ENCODE results near the gene NAT8L.

NAT8L gene

DNA sequence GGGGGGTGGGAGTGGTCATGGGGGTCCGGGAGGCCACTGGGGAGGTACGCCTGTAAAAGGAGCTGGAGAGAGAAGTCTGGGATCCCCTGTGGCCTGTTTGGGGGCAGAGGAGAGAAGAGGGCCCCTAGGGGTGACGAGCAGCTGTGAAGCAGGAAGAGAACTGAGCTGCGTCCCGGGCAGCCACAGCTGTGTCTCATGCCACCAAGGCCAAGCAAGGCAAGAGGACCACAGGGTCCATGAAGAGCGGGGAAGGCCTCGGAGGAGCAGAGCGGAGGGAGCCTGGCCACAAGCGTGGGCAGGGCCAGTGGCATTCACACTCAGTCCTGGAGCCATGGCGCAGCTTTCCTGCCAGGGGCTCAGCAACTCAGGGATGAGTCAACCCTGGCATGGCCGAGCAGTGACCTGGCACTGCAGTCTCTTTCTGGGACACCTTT is 13.6 kb upstream of the NAT8L start:
- no peak for DNase-seq (ENCODE audit: low read depth in 2 of 2)

DNA sequence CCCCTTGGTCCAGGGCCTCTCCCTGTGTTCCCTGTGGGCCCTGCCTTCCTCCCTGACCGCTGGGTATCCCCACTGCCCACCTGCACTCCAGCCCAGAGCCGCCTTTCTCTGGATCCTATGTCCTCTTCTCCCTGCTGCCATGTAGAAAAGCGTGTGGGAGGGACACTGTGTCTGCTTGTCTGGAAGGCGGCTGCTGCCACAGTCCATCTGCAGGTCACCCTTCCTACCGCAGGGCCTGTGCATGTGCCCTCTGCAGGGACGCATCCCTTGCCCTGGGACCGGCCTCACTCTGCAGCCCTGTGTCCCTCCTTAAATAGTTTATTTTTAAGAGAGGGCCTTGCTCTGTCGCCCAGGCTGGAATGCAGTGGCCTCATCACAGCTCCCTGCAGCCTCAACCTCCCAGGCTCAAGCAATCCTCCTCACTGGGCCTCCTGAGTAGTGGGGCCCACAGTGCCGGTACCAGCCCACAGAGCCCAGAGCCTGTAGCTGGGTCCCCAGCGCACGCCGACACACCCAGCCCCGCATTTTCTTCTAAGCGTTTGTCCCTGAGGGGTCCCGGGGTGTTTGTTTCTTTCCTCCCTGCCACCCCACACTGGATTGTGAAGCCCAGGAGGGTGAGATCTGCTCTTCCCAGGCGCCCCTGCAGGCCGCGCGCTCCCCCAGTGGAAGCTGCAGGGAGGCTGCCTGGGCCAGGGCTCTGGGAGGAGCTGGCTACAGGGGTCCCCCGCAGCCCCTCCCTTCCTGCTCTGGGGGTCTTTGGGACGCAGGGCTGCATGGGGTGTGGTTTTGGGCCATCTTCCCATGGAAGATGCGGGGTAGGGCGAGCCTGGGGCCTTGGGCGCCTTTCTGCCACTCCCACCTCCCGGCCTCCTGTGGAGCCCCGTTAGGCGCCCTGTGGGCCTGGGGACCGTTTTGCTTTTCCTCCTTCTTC is 12.8 kb upstream of the NAT8L start:
- no peak for DNase-seq (ENCODE audit: low read depth in 2 of 2)

DNA sequence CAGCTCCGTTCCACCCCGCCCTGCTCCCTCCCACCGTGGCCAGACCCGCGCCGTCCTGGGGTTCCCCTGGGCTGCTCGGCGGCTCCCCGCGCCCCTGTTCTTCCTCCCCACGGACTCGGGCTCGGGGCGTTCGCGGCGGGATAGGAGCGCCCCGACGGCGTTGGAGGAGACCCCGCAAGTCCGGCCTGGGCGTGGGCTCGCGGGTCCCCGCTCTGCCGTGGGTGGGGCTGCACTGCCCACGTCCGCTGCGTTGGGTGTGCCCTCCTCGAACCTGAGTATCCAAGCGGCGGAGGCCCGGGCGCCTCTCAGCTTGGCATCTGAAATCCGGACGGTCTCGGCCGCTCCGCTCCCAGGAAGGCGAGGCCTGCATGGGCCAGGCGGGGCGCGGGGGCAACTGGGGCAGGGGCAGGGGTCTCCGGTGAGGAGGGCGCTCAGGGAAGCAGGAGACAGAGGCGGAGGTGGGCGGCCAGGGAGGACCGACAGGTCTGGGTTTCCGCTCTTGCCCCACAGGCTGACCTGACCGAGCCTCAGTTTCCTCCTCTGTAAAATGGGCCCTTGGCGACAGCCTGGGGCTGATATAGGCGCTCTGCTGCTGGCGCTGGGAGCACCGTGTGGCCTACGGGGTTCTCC is 12.0 kb upstream of the NAT8L start:
- no peak for DNase-seq (ENCODE audit: low read depth in 2 of 2)

DNA sequence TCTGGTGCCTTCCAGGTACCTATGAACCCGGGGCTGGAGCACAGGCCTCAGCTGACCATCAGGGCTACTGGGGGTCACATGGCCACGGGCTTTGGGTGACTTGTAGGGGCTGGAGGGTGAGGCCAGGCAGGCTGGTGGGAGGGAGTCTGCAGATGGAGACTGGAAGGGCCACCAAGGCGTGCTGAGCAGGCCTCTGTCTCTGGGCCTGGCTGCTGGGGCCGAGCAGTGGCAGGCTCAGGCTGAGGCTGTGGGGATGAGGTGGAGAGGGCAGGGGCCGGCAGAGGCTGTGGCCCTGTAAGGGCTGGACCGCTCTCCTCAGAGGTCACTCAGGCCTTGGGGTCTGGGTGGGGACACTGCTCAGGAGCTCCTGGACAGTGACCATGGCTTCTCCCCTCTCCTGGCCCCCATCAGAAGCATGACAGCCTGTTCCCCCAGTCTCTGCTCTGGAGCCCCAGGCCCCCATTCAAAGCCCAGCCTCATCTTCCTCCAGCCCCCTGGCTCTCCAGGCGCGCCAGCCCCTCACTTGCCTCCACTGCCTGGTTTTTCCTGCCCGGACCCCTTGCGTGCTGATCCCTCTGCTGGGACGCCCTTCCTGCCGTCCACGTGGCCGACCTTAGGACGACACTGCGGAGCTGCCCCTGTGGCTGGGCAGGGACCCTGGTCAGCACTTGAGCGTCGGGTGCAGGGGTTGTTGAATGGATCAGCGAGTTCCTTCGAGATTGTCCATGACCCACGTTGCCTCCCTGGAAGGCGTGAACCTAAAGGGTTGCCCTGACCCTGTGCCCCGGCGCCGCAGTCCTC is 11.1 kb upstream of the NAT8L start:
- DNase-seq (ENCODE audit: low read depth in 2 of 2) = no peak

DNA sequence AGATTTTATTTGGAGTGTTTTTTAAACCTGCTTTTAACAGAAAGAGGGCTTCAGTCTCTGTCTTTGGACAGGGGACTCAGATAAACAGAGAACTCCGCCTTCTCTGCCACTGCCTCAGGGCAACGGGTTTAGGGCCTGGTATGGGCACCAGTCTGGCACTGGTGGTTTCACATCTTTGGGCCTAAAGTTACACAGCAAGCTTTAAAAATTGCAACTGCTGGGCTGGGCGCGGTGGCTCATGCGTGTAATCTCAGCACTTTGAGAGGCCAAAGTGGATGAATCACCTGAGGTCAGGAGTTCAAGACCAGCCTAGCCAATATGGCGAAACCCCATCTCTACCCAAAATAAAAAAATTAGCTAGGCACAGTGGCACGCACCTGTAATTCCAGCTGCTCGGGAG is 10.3 kb upstream of the NAT8L start:
- DNase-seq (ENCODE audit: low read depth in 2 of 2) = no peak

DNA sequence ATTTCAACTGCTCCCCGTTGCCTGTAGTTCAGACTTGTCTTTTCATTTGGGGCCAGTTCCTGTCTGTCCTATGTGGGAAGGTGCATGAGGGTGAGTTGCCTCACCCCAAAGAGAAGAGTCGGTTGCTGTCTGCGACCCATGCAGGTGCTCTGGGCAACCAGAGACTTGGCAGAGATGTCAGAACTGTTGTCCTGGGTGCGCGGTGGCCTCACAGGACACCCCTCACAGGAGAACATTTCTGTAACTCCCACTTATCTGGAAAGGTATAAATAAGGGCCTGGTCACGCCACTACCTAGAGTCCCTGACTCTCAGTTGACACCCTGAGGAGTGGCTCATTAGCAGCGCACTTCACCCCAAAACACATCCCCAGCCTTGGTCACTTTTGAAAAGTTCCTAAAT is 9.7 kb upstream of the NAT8L start:
- DNase-seq (ENCODE audit: low read depth in 2 of 2) = no peak

DNA sequence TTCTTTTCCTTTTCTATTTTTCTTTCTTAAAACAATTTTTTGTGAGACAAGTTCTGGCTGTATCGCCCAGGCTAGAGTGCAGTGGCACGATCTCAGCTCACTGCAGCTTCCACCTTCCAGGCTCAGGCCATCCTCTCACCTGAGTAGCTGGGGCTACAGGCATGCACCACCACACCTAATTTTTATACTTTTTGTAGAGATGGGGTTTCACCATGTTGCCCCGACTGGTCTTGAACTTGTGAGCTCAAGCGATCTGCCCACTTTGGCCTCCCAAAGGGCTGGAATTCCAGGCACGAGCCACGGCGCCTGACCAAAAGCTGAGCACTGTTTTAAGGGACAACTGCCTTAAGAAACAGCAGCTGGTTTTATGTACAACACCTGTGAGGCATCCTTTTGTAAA is 9.3 kb upstream of the NAT8L start:
- DNase-seq (ENCODE audit: low read depth in 2 of 2) = no peak

DNA sequence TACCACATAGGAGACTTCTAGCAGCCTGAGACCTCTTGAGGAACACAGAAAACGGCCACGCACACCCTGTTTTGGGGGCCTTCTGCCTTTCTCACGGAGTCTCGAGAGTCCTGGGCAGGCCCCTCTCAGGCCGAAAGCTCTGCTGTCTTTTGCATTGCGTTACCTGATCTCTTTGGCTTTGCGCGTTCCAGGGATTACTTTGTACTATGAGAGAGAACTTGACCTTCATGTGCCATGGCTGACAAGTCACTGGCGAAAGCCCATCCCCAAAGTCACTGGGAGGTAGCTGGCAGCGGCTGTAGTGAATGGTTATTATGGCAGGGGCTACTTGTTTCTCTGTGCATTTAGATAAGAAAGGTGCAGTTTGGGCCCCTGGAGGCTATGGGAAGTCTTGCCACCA is 8.0 kb upstream of the NAT8L start:
- no peak for DNase-seq (ENCODE audit: low read depth in 2 of 2)

DNA sequence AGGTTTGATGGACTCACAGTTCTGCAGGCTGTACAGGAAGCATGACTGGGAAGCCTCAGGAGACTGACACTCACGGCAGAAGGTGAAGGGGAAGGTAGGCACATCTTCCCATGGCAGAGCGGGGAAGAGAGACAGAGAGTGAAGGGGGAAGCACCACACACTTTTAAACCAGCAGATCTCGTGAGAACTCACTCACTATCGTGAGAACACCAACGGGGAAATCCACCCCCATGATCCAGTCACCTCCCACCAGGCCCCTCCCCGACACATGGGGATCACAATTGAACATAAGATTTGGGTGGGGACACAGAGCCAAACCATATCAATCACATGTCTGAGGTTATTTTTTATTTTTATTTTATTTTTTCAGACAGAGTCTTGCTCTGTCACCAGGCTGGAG is 4.9 kb upstream of the NAT8L start:
- no peak for DNase-seq (ENCODE audit: low read depth in 2 of 2)

DNA sequence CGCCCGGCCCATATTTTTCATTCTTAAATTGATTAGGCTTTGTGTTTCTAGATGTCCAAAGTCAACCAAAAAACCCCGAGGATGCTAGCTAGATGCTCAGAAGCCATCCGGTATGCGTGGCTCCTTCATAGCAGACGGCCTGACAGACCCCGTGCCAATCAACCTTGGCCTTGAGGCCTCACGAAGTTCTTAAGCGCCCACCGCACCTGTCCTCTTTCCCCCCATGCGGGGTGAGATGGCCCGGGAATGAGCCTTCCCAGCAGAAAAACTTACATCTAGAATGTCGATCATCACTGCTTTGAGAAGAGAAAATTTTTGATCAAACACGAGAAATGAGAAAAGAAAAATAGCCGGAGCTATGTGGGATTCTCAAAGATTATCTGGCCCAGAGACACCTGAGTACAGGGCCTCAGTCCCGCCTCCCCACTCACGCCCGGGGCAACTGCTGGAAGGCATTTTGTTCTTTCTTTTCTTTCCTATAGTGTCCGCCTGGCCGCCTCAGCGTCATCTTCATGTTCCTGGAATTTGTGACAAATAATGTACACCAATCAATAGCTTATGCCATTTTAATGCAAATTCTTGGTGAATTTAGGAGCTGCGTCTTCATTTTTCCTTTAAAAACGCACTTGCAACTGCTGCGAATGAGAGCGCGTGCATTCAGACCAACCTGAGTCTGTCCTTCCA is 1.6 kb upstream of the NAT8L start:
- DNase-seq (ENCODE audit: low read depth in 2 of 2) = no peak

DNA sequence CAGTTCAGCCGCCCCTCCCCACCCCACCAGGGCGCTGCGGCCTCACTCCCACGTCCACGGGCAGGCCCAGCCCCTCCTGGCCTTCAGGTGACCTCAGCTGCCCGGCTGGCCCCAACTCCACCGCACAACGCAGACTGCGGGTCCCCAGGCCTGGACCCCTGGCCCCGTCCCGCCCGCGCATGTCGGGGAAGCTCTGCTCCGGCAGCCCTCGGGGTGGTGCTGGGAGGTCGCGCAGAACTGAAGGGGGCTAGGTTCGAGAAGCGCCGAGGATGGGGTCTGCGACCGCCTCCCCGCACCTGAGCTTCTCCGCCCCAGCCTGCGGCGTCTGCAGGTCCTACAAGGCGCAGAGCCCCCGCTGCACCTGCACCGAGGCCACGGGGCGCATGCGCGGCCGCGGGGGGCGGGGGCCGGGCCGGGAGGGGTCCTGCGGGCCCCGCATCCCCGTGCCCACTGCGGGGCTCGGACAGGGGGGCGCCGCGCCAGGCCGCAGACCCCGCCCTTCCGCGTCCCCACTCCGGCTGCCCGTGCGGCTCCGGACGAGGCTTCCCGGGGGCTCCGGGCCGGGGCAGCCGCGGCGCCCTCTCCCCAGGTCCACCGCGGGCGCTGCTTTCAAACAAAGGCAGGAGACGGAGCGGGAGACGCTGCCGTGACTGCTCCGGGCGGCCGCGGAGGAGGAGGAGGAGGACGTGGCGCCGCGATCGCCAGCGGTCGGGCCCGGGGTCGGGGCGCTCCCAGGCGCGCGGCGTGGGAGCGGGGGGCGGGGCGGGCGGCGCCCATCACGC is 672 bp upstream of the NAT8L start:
- no peak for DNase-seq (ENCODE audit: low read depth in 2 of 2)

DNA sequence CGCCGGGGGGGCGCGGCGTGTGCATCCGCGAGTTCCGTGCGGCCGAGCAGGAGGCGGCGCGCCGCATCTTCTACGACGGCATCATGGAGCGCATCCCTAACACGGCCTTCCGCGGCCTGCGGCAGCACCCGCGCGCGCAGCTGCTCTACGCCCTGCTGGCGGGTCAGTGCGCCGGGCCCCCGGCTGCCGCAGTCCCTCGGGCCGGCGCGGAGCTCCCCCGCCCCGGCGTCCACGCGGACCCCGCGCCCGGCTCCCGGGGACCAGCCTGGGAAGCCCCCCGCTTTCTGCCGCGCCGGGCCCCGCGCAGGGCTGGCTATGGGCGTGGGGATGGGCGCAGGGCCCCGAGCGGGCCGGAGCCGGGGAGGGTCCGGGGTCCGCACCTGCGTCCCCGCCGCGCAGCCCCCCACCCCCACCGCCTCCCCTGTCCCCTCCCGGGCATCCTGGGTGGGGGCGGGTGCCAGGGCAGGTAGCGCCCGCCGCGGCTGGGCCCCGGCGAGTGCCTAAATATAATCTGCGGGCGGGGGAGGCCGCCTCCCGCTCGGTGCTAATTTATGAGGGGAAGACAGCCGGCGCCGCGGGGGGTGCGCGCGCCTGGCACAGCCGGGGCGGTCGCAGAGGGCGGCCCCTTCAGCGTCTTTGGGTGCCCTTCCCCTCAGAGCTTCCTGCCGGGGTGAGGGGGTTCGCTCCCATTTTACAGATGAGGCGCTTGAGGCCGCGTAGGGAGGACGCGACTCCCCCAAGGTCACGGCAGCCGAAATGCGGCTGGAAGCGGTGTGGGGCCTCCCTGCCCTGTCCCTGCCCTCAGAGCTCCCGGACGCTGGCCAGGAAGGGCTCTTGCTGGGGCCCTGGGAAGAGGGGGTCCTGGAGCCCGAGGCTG is 837 bp downstream of the NAT8L start:
- DNase-seq (ENCODE audit: low read depth in 2 of 2) = no peak

DNA sequence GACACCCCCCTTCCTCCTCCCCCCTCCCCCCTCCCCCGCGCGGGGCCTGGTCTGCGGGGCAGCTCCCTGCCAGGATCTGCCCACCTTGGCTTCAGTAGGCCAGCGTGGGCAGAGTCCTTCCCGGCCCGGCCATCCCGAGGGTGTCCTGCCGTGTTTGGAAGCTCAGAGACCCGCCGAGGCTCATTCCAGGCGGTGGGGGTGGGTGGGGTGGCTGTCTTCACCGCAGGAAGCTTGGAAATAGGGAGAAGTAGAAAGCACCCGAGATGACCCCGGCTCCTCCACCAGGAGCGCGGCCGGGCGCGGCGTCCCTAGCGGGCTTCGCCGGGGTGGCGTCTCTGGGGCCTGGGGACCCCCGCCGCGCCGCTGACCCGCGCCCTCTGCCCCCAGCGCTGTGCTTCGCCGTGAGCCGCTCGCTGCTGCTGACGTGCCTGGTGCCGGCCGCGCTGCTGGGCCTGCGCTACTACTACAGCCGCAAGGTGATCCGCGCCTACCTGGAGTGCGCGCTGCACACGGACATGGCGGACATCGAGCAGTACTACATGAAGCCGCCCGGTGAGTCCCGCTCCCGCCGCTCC is 1.6 kb downstream of the NAT8L start:
- no peak for DNase-seq (ENCODE audit: low read depth in 2 of 2)

DNA sequence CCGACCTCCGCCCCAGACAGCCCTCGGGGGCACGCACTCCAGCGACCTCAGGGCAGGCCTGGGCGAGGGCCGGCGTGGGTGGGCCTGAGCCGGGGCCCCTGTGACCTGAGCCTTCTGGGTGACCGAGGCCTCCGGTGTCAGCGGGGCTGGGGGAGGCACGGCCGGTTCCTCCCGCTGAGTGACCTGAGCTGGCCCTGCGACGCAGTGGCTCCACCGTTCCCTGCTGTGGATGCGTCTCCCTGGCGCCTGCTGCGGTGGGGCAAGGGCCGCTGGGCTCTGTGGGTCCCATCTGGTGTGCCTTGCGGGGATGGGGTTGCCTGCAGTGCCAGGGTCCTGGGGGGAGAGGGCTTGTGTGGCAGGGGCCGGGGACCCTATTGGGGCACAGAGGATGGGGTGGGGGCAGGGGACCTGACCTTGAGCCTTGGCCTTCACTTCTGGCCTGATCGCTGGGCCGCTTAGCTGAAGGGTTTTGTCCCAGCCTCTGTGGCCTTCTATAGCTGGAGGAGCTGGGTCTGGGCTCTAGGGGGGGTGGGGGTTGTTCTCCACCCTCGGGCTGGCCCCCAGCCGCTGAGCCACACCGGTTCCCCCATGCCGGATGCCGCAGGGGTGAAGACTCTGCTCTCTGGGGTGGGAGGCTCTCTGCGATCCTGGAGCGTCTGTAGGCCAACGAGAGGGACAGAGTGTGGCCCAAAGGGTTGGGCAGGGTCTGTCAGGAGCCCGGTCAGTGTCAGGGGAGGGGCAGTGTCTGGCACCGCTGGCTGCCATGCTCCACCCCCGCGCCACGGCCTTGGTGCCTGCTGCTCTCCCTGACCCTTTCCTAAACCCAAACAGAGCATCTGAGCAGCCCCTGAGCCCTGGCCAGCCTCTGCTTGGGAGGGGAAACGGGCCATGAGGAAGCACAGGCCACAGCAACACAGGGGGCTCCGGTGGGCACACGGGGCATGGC is 2.3 kb downstream of the NAT8L start:
- DNase-seq (ENCODE audit: low read depth in 2 of 2) = no peak

DNA sequence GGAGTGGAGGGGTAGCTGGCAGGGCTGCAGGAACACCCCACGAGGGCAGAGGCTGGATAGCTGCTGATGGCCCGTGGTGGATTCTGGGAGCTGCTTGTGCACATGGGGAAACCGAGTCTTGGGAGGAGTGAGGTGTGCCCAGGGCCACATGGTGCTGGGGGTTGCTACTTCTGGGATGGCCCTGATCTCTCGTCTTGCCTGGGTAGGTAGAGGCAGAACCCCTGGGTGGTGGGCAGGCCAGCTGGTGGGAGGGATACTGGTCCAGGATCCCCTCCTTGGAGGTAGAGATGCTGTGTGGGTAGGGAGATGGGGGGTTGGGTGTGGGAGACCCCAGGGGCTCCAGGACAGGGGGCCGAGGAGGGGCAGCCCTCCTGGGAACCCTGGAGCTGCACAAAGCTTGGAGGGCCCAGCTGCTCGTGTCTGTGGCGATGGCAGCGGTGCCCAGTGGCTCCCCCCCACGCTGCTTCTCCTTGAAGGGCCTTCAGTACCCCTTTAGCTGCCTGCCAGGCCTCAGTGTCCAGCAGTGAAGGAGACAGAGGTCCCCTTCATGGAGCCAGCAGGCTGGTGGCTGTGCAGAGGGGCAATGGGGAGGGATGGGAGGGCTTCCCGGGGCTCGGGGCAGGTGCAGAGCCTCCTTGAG is 3.2 kb downstream of the NAT8L start:
- no peak for DNase-seq (ENCODE audit: low read depth in 2 of 2)

DNA sequence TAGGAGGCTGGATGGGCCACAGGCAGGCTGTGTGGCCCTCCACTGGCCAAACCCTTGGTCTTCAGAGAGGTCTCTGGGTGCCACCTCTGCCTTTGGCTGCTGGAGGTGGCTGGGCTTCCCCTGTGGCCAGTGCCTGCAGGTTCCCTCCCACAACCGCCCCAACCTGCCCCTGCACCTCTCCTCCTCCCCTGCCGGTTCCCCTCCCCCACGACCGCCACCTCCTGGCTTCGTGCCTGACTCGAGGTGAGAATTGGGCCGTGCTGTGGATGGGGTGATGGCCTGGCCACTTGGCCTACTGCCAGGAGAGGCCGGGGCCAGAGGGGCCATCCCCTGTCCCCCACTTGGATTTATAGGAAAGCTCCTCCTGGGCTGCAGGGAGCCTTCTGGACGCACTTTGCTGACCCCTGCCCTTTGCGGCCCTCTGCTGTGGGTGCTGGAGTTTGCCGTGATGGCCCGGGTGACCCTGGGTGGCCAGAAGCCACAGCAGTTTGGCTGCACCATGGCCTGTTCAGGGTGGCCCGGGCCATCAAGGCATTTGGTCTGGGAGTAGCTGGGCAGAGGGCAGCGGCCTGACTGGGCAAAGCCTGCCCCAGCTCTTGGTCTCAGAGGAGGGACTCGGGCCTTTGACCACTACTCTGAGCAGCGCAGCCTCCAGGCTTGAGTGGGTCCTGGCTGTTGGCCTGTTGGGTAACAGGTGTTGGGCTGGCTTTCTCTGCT is 3.8 kb downstream of the NAT8L start:
- DNase-seq (ENCODE audit: low read depth in 2 of 2) = no peak

DNA sequence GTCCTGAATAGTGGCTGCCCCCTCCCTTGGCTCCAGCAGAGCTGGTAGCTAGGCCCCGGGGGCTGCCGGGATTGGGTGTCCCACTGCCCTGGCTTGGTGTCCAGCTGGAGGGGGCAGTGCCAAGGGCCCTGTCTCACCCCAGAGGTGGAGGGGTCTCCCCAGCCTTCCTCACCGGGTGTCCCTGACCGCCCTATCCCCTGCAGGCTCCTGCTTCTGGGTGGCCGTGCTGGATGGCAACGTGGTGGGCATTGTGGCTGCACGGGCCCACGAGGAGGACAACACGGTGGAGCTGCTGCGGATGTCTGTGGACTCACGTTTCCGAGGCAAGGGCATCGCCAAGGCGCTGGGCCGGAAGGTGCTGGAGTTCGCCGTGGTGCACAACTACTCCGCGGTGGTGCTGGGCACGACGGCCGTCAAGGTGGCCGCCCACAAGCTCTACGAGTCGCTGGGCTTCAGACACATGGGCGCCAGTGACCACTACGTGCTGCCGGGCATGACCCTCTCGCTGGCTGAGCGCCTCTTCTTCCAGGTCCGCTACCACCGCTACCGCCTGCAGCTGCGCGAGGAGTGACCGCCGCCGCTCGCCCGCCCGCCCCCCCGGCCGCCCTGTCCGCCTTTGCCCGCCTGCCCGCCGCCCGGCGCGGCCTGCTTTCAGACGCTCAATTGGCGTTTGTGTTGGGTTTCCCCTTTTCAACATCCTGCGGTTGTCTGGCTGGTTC is 4.6 kb downstream of the NAT8L start:
- no peak for DNase-seq (ENCODE audit: low read depth in 2 of 2)
